Ishikawa (cell line): ENCODE results near the gene MYO7B.

ENCODE experiments used
- CEBPB ChIP-seq: IDR thresholded peaks from 2 replicates; pipeline ENCODE4 v1.6.1; 2012
- CREB1 ChIP-seq: IDR thresholded peaks from 2 replicates; pipeline ENCODE4 v1.6.1; 2012; ENCODE audit warnings: low read depth
- EGR1 ChIP-seq: IDR thresholded peaks from 2 replicates; pipeline ENCODE4 v1.6.1; 2012
- EP300 ChIP-seq: IDR thresholded peaks from 2 replicates; pipeline ENCODE4 v1.6.1; 2012; ENCODE audit warnings: borderline replicate concordance
- FOXM1 ChIP-seq: IDR thresholded peaks from 2 replicates; pipeline ENCODE4 v1.6.1; 2012; ENCODE audit warnings: low read depth, borderline replicate concordance
- MAX ChIP-seq: IDR thresholded peaks from 2 replicates; pipeline ENCODE4 v1.6.1; 2012
- NFIC ChIP-seq: IDR thresholded peaks from 2 replicates; pipeline ENCODE4 v1.6.1; 2012
- RAD21 ChIP-seq: IDR thresholded peaks from 2 replicates; pipeline ENCODE4 v1.6.1; 2012; ENCODE audit warnings: low read depth
- REST ChIP-seq: IDR thresholded peaks from 2 replicates; pipeline ENCODE4 v1.6.1; 2012; ENCODE audit warnings: low read depth, mild to moderate bottlenecking
- TAF1 ChIP-seq: IDR thresholded peaks from 2 replicates; pipeline ENCODE4 v1.6.1; 2012; ENCODE audit warnings: low read depth, mild to moderate bottlenecking
- TCF12 ChIP-seq: IDR thresholded peaks from 2 replicates; pipeline ENCODE4 v1.6.1; 2012; ENCODE audit warnings: low read depth
- TEAD4 ChIP-seq: IDR thresholded peaks from 2 replicates; pipeline ENCODE4 v1.6.1; 2012
- USF1 ChIP-seq: IDR thresholded peaks from 2 replicates; pipeline ENCODE4 v1.6.1; 2012
- YY1 ChIP-seq: IDR thresholded peaks from 2 replicates; pipeline ENCODE4 v1.6.1; 2012; ENCODE audit warnings: low read depth
- ZBTB7A ChIP-seq: IDR thresholded peaks from 2 replicates; pipeline ENCODE4 v1.6.1; 2012; ENCODE audit warnings: low read depth

Gene MYO7B

GRCh38 chr2:127608061-127609030, 72.9 kb downstream of the MYO7B start:
- no peak for TF ChIP-seq REST
- no peak for TF ChIP-seq USF1
- no peak for TF ChIP-seq TCF12
- TF ChIP-seq EP300, result no peak
- no peak for TF ChIP-seq ZBTB7A
- no peak for TF ChIP-seq YY1
- no peak for TF ChIP-seq NFIC
- TF ChIP-seq CREB1, result no peak
- no peak for TF ChIP-seq EGR1
- no peak for TF ChIP-seq FOXM1
- TF ChIP-seq TAF1, result no peak
- no peak for TF ChIP-seq CEBPB
- TF ChIP-seq TEAD4, result no peak

GRCh38 chr2:127609031-127609751, 73.7 kb downstream of the MYO7B start:
- TF ChIP-seq MAX, result no peak
- TF ChIP-seq ZBTB7A, result no peak
- TF ChIP-seq TCF12, result no peak
- TF ChIP-seq NFIC, result no peak
- TF ChIP-seq TAF1, result no peak
- no peak for TF ChIP-seq RAD21
- no peak for TF ChIP-seq EP300

- TF ChIP-seq REST (no peak), CREB1 (no peak), ZBTB7A (no peak), EGR1 (no peak), MAX (no peak), TEAD4 (no peak), EP300 (no peak), TAF1 (no peak), CEBPB (no peak), NFIC (no peak), USF1 (no peak), FOXM1 (no peak), TCF12 (no peak)
Measured at GRCh38 chr2:127609818-127610217, 74.3 kb downstream of the MYO7B start.

- TF ChIP-seq CEBPB, result no peak
- TF ChIP-seq YY1, result no peak
- TF ChIP-seq MAX, result no peak
- TF ChIP-seq USF1, result no peak
- no peak for TF ChIP-seq TAF1
- no peak for TF ChIP-seq FOXM1
- no peak for TF ChIP-seq CREB1
- TF ChIP-seq EGR1, result no peak
- TF ChIP-seq TCF12, result no peak
- TF ChIP-seq EP300, result no peak
- no peak for TF ChIP-seq REST
- no peak for TF ChIP-seq ZBTB7A
- TF ChIP-seq TEAD4, result no peak
- no peak for TF ChIP-seq NFIC
- no peak for TF ChIP-seq RAD21
Measured at GRCh38 chr2:127610561-127610960, 75.1 kb downstream of the MYO7B start.
